ENCODE results near the gene DIP2C.

The DIP2C gene

GRCh38 chr10:565146-565545, 124.3 kb downstream of the DIP2C start:
- no peak for DNase-seq

- no peak for DNase-seq
Measured at GRCh38 chr10:563827-564226, 125.6 kb downstream of the DIP2C start.

GRCh38 chr10:562142-562541, 127.3 kb downstream of the DIP2C start:
- DNase-seq, result no peak

GRCh38 chr10:561721-562120, 127.7 kb downstream of the DIP2C start:
- no peak for DNase-seq

GRCh38 chr10:560314-560992, 129.0 kb downstream of the DIP2C start:
- no peak for DNase-seq

- DNase-seq, result no peak
Measured at GRCh38 chr10:559767-560047, 129.8 kb downstream of the DIP2C start.

GRCh38 chr10:558891-559766, 130.3 kb downstream of the DIP2C start:
- DNase-seq, result no peak

- no peak for DNase-seq
Measured at GRCh38 chr10:558364-558763, 131.1 kb downstream of the DIP2C start.

GRCh38 chr10:557792-558328, 131.6 kb downstream of the DIP2C start:
- DNase-seq, result no peak

GRCh38 chr10:556971-557637, 132.4 kb downstream of the DIP2C start:
- DNase-seq, result no peak

- no peak for DNase-seq
Measured at GRCh38 chr10:555682-556350, 133.7 kb downstream of the DIP2C start.

GRCh38 chr10:555281-555680, 134.2 kb downstream of the DIP2C start:
- no peak for DNase-seq

- no peak for DNase-seq
Measured at GRCh38 chr10:554182-554848, 135.2 kb downstream of the DIP2C start.

GRCh38 chr10:553233-553632, 136.2 kb downstream of the DIP2C start:
- no peak for DNase-seq

GRCh38 chr10:552679-553078, 136.8 kb downstream of the DIP2C start:
- DNase-seq, result no peak

- no peak for DNase-seq
Measured at GRCh38 chr10:551373-552252, 137.9 kb downstream of the DIP2C start.

- no peak for DNase-seq
Measured at GRCh38 chr10:550665-551372, 138.6 kb downstream of the DIP2C start.

GRCh38 chr10:549391-549790, 140.1 kb downstream of the DIP2C start:
- DNase-seq, result no peak

GRCh38 chr10:548238-548901, 141.1 kb downstream of the DIP2C start:
- DNase-seq, result no peak

GRCh38 chr10:547591-548081, 141.8 kb downstream of the DIP2C start:
- no peak for DNase-seq
